Loucy (cell line): Measurements from ENCODE around the gene ZNF76.

Experiments used
- CTCF ChIP-seq: fragments of 200-600 bp; sonication (generic); conservative IDR thresholded peaks from 2 replicates; pipeline ENCODE4 v1.5.1; 2014; ENCODE audit warnings: mild to moderate bottlenecking, antibody characterized with exemption, low read length
- EZH2phosphoT487 ChIP-seq: fragments of 200-600 bp; IDR thresholded peaks from 2 replicates; pipeline ENCODE4 v1.6.1; 2018; ENCODE audit warnings: antibody characterized with exemption, mild to moderate bottlenecking, moderate library complexity, borderline replicate concordance

- no peak for TF ChIP-seq CTCF
- TF ChIP-seq EZH2phosphoT487, result no peak
Observed at GRCh38 chr6:35251949-35252348, 7.6 kb upstream of the ZNF76 start.
